ENCODE measurements around the gene TRABD2B. TPM values are rescaled to one million over a fixed set of nuclear protein-coding genes. Genes with fewer than 3 reads are reported as not detected.

Gene TRABD2B
- total and polyA plus RNA-seq, 2 of the 13 experiments (the other 11 are each of a cell fraction or from before 2014, with no cell fraction given): 0.04 TPM; not detected in 1

DNA sequence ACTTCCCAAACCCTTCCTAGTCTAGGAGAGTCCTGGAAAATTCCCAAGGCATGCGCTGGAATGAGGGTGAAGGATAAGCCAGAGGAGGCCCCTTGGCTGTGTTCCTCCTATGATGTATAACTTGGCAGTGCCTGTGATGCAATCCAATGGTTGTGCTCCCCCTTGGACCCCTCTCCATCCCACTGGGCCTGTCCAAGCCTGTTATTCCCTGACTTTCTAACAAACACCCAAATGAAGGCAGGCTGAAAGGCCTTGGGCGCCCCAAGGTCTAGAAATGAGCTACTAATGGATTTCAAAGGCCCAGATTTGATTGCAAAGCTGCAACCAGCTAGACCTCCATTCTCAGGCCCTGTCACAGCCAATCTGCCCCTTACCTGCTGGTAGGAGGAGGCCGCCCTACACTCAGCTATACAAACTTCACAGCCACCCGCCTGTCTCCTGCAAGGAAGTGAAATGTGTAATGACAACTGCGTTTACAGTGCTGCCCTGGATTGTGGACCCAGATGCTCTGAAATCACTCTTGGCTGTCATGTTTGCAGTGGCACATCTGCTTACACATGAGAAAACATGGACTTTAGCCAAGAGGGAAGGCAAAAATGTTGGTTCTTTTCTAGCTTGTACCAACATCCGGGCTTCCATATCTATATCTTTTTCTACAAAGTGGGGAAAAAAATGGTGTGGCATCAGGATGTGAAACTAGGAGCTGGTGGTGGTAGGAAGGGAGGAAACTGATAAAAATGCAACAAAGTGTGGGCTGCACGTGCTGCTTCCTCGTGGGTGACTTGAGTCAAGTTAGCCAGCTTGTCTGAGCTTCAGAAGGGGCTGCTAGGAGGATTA lies 130.4 kb downstream of the TRABD2B start (continued):
- TF ChIP-seq, protein P1, sequence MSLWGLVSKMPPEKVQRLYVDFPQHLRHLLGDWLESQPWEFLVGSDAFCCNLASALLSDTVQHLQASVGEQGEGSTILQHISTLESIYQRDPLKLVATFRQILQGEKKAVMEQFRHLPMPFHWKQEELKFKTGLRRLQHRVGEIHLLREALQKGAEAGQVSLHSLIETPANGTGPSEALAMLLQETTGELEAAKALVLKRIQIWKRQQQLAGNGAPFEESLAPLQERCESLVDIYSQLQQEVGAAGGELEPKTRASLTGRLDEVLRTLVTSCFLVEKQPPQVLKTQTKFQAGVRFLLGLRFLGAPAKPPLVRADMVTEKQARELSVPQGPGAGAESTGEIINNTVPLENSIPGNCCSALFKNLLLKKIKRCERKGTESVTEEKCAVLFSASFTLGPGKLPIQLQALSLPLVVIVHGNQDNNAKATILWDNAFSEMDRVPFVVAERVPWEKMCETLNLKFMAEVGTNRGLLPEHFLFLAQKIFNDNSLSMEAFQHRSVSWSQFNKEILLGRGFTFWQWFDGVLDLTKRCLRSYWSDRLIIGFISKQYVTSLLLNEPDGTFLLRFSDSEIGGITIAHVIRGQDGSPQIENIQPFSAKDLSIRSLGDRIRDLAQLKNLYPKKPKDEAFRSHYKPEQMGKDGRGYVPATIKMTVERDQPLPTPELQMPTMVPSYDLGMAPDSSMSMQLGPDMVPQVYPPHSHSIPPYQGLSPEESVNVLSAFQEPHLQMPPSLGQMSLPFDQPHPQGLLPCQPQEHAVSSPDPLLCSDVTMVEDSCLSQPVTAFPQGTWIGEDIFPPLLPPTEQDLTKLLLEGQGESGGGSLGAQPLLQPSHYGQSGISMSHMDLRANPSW (CRISPR knock-in tag; IDR thresholded peaks at IDR 0.05; ENCODE audit: borderline replicate concordance): 0 out of 2 replicates have a peak, but pooled peaks have one; percentile 42
- TF ChIP-seq, protein P2, sequence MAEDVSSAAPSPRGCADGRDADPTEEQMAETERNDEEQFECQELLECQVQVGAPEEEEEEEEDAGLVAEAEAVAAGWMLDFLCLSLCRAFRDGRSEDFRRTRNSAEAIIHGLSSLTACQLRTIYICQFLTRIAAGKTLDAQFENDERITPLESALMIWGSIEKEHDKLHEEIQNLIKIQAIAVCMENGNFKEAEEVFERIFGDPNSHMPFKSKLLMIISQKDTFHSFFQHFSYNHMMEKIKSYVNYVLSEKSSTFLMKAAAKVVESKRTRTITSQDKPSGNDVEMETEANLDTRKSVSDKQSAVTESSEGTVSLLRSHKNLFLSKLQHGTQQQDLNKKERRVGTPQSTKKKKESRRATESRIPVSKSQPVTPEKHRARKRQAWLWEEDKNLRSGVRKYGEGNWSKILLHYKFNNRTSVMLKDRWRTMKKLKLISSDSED (CRISPR knock-in tag; IDR thresholded peaks at IDR 0.05): no peak
- peak; percentile 94 for TF ChIP-seq MIER3 (CRISPR knock-in tag; IDR thresholded peaks at IDR 0.05; ENCODE audit: borderline replicate concordance)
- TF ChIP-seq FOXA3 (CRISPR knock-in tag; IDR thresholded peaks at IDR 0.05): peak; percentile 95
- peak; percentile 62; the same call in 1 of the 2 replicates for TF ChIP-seq POGZ (CRISPR knock-in tag; IDR thresholded peaks at IDR 0.05)
- TF ChIP-seq ARNT2 (CRISPR knock-in tag; IDR thresholded peaks at IDR 0.05; ENCODE audit: low read depth): no peak
- TF ChIP-seq, protein P3, sequence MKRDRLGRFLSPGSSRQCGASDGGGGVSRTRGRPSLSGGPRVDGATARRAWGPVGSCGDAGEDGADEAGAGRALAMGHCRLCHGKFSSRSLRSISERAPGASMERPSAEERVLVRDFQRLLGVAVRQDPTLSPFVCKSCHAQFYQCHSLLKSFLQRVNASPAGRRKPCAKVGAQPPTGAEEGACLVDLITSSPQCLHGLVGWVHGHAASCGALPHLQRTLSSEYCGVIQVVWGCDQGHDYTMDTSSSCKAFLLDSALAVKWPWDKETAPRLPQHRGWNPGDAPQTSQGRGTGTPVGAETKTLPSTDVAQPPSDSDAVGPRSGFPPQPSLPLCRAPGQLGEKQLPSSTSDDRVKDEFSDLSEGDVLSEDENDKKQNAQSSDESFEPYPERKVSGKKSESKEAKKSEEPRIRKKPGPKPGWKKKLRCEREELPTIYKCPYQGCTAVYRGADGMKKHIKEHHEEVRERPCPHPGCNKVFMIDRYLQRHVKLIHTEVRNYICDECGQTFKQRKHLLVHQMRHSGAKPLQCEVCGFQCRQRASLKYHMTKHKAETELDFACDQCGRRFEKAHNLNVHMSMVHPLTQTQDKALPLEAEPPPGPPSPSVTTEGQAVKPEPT (CRISPR knock-in tag; IDR thresholded peaks at IDR 0.05; ENCODE audit: low read depth): no peak
- TF ChIP-seq ISL2 (CRISPR knock-in tag; IDR thresholded peaks at IDR 0.05): peak; percentile 47
- TF ChIP-seq SMARCC2 (IDR thresholded peaks at IDR 0.05): no peak
- no peak for TF ChIP-seq ZSCAN30 (CRISPR knock-in tag; IDR thresholded peaks at IDR 0.05)
- 0 out of 2 replicates have a peak, but pooled peaks have one; percentile 13 for TF ChIP-seq ZNF232 (CRISPR knock-in tag; IDR thresholded peaks at IDR 0.05; ENCODE audit: borderline replicate concordance)
- TF ChIP-seq ZNF710 (CRISPR knock-in tag; IDR thresholded peaks at IDR 0.05; ENCODE audit: borderline replicate concordance): peak; percentile 74; the same call in 1 of the 2 replicates
- peak; percentile 86 for TF ChIP-seq ZNF614 (CRISPR knock-in tag; IDR thresholded peaks at IDR 0.05; ENCODE audit: borderline replicate concordance)
- TF ChIP-seq PAF1 (CRISPR knock-in tag; IDR thresholded peaks at IDR 0.05): 0 out of 2 replicates have a peak, but pooled peaks have one; percentile 13
- TF ChIP-seq ZNF121 (CRISPR knock-in tag; IDR thresholded peaks at IDR 0.05): peak; percentile 61
- peak; percentile 52; the same call in 1 of the 2 replicates for TF ChIP-seq KAT8 (CRISPR knock-in tag; IDR thresholded peaks at IDR 0.05)
- TF ChIP-seq RXRA (CRISPR knock-in tag; IDR thresholded peaks at IDR 0.05): peak; percentile 74
- TF ChIP-seq STAT5B (CRISPR knock-in tag; IDR thresholded peaks at IDR 0.05): no peak
- TF ChIP-seq ZNF772 (CRISPR knock-in tag; IDR thresholded peaks at IDR 0.05): peak; percentile 77; the same call in 1 of the 2 replicates
- TF ChIP-seq, protein P4, sequence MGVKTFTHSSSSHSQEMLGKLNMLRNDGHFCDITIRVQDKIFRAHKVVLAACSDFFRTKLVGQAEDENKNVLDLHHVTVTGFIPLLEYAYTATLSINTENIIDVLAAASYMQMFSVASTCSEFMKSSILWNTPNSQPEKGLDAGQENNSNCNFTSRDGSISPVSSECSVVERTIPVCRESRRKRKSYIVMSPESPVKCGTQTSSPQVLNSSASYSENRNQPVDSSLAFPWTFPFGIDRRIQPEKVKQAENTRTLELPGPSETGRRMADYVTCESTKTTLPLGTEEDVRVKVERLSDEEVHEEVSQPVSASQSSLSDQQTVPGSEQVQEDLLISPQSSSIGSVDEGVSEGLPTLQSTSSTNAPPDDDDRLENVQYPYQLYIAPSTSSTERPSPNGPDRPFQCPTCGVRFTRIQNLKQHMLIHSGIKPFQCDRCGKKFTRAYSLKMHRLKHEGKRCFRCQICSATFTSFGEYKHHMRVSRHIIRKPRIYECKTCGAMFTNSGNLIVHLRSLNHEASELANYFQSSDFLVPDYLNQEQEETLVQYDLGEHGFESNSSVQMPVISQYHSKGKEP (CRISPR knock-in tag; IDR thresholded peaks at IDR 0.05): 0 out of 2 replicates have a peak, but pooled peaks have one; percentile 44
